HepG2 (cell line): ENCODE measurements around the gene HAT1.

Source experiments
- BCL3 ChIP-seq: sonication (generic); formaldehyde crosslinking; IDR thresholded peaks from 2 replicates; pipeline ENCODE4 v1.5.1; 2020; ENCODE audit warnings: mild to moderate bottlenecking, missing genetic modification reagents, moderate library complexity
- CCAR2 ChIP-seq: fragments of 200-400 bp; formaldehyde crosslinking; optimal IDR thresholded peaks from 2 replicates; pipeline ENCODE3; 2018; ENCODE audit warnings: low read depth, mild to moderate bottlenecking, low read length, moderate library complexity
- ZBTB38 ChIP-seq: sonication (generic); formaldehyde crosslinking; IDR thresholded peaks from 2 replicates; pipeline ENCODE4 v1.5.1; 2020; ENCODE audit warnings: mild to moderate bottlenecking, missing genetic modification reagents
- ZSCAN30 ChIP-seq: sonication (generic); formaldehyde crosslinking; IDR thresholded peaks from 2 replicates; pipeline ENCODE4 v1.5.0; 2020; ENCODE audit warnings: mild to moderate bottlenecking, missing genetic modification reagents

DNA sequence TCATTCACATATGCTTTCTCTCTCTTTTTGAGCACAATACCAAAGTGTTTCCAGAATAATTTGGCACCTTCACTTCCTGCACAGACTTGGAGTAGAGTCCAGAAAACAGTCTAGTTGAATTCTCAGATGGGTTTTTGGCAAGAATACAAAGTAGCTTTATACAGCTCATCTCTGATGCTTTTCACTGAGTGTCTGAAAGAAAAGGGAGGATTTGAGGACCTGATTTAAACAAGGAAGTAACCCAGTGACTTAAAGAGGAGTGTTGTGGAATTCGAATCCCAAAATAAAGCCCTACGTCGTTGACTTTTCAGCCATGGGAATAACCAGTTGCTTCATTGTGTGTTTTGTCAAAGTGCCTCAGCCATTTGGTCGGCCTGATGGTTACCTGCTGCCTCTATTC, 109.3 kb downstream of the HAT1 start:
- TF ChIP-seq ZBTB38 (CRISPR knock-in tag): no peak
- TF ChIP-seq CCAR2: no peak
- no peak for TF ChIP-seq ZSCAN30
- no peak for TF ChIP-seq BCL3 (CRISPR knock-in tag)
